ENCODE measurements around the gene METTL8. TPM values are rescaled to one million over a fixed set of nuclear protein-coding genes. Genes with fewer than 3 reads are reported as not detected.
A peak's percentile ranks its signal among the peaks of the same experiment; 100 is the strongest.
"Not testable (repeated sequence)": the region's sequence is repeated elsewhere in the genome, so short reads cannot be mapped to it uniquely, and the experiment has no call there.

METTL8 gene
- total and polyA plus RNA-seq, 8 donors = 3.6 to 42.9 (median 7.0) TPM

- no peaks in the 10 kb centered on the region for H3K27me3 ChIP-seq
- intact Hi-C loops (cut with DNase I; ENCODE audit: low total_unique reads) = no loop called here
- H3K36me3 ChIP-seq = peaks cover 0 to 3% (median 0%) of the 10 kb centered on the region in 4 donors
- peaks cover 0 to 38% (median 6%) of the 10 kb centered on the region in 4 donors for H3K4me1 ChIP-seq
- TF ChIP-seq POLR2A (IDR thresholded peaks at IDR 0.05) (no peak), CTCF (IDR thresholded peaks at IDR 0.05) (no peak), EP300 (IDR thresholded peaks at IDR 0.05) (no peak), POLR2AphosphoS5 (IDR thresholded peaks at IDR 0.05) (no peak)
- peak in 1 of 2 donors; percentile 23 for DNase-seq
- WGBS, 5 donors = 22 to 37% (median 27%) methylated on average over 2 of the region's 2 CpGs
- H3K4me3 ChIP-seq = no peak overlapping the region
- H3K27ac ChIP-seq = no peak overlapping the region
- H3K9me3 ChIP-seq = peaks cover 0 to 15% (median 13%) of the 10 kb centered on the region in 4 donors
Observed at GRCh38 chr2:171316220-171316619, 117.6 kb downstream of the METTL8 start.

GRCh38 chr2:171315781-171316180 lies 118.0 kb downstream of the METTL8 start:
- H3K9me3 ChIP-seq = peaks cover 0 to 19% (median 15%) of the 10 kb centered on the region in 4 donors
- no peak overlapping the region for H3K4me3 ChIP-seq
- intact Hi-C loops (cut with DNase I; ENCODE audit: low total_unique reads) = no loop called here
- no peak for DNase-seq
- H3K27ac ChIP-seq = no peak overlapping the region
- H3K4me1 ChIP-seq = peaks cover 0 to 38% (median 6%) of the 10 kb centered on the region in 4 donors
- TF ChIP-seq POLR2AphosphoS5 (IDR thresholded peaks at IDR 0.05) (no peak), CTCF (IDR thresholded peaks at IDR 0.05) (no peak), EP300 (IDR thresholded peaks at IDR 0.05) (no peak), POLR2A (IDR thresholded peaks at IDR 0.05) (no peak)
- H3K27me3 ChIP-seq = no peaks in the 10 kb centered on the region
- H3K36me3 ChIP-seq = peaks cover 0 to 3% (median 0%) of the 10 kb centered on the region in 4 donors
- 56 to 74% (median 70%) methylated on average over 3 of the region's 3 CpGs for WGBS, 5 donors

GRCh38 chr2:171312182-171312581 lies 121.6 kb downstream of the METTL8 start:
- intact Hi-C loops (cut with DNase I; ENCODE audit: low total_unique reads) = not testable (repeated sequence)
- peaks cover 0 to 19% (median 15%) of the 10 kb centered on the region in 4 donors for H3K9me3 ChIP-seq

GRCh38 chr2:171311589-171311988 lies 122.2 kb downstream of the METTL8 start:
- WGBS, 5 donors = 94 to 100% (median 97%) methylated on average over 1 of the region's 1 CpG
- H3K4me1 ChIP-seq; H3K4me3 ChIP-seq; H3K36me3 ChIP-seq; H3K27me3 ChIP-seq; intact Hi-C loops (cut with DNase I; ENCODE audit: low total_unique reads); DNase-seq; H3K27ac ChIP-seq: not testable (repeated sequence)
- peaks cover 0 to 19% (median 15%) of the 10 kb centered on the region in 4 donors for H3K9me3 ChIP-seq

More at GRCh38 chr2:171312182-171312581, 121.6 kb downstream of the METTL8 start:
- not testable (repeated sequence) for H3K27ac ChIP-seq, H3K27me3 ChIP-seq, DNase-seq, H3K36me3 ChIP-seq, H3K4me3 ChIP-seq
- WGBS, 5 donors = 93 to 95% (median 94%) methylated on average over 3 of the region's 3 CpGs
- H3K4me1 ChIP-seq = peaks cover 0 to 13% (median 0%) of the 10 kb centered on the region in 4 donors

- no peaks in the 10 kb centered on the region for H3K27me3 ChIP-seq
- peaks cover 0 to 19% (median 15%) of the 10 kb centered on the region in 4 donors for H3K9me3 ChIP-seq
- no peak for DNase-seq
- no peak overlapping the region for H3K27ac ChIP-seq
- 73 to 92% (median 81%) methylated on average over 2 of the region's 2 CpGs for WGBS, 5 donors
- no peak for TF ChIP-seq CTCF (IDR thresholded peaks at IDR 0.05)
- TF ChIP-seq EP300 (IDR thresholded peaks at IDR 0.05) = no peak
- TF ChIP-seq POLR2A (IDR thresholded peaks at IDR 0.05) = no peak
- TF ChIP-seq POLR2AphosphoS5 (IDR thresholded peaks at IDR 0.05) = no peak
- intact Hi-C loops (cut with DNase I; ENCODE audit: low total_unique reads) = no loop called here
- H3K4me1 ChIP-seq = peaks cover 0 to 2% (median 0%) of the 10 kb centered on the region in 4 donors
- no peak overlapping the region for H3K4me3 ChIP-seq
- peaks cover 0 to 3% (median 0%) of the 10 kb centered on the region in 4 donors for H3K36me3 ChIP-seq
Observed at GRCh38 chr2:171310889-171311288, 122.9 kb downstream of the METTL8 start.
